HEK293 (cell line): ENCODE results near the gene IGSF9.
A peak's percentile ranks its signal among the peaks of the same experiment; 100 is the strongest.

ENCODE experiments used
- IKZF3 ChIP-seq: fragments of 450-650 bp; IDR thresholded peaks from 2 replicates; pipeline ENCODE4 v1.5.0; 2018; ENCODE audit warnings: missing biosample characterization, mild to moderate bottlenecking, missing genetic modification characterization, moderate library complexity
- KLF16 ChIP-seq: fragments of 450-650 bp; formaldehyde crosslinking; IDR thresholded peaks from 2 replicates; pipeline ENCODE4 v1.5.1; 2017; ENCODE audit warnings: missing biosample characterization, missing genetic modification characterization
- KLF7 ChIP-seq: fragments of 450-650 bp; formaldehyde crosslinking; IDR thresholded peaks from 2 replicates; pipeline ENCODE4 v1.5.1; 2016; ENCODE audit warnings: missing biosample characterization, missing genetic modification characterization, borderline replicate concordance
- YY2 ChIP-seq: fragments of 450-650 bp; formaldehyde crosslinking; IDR thresholded peaks from 2 replicates; pipeline ENCODE4 v1.5.1; 2016; ENCODE audit warnings: missing biosample characterization, missing genetic modification characterization
- ZBTB1 ChIP-seq: fragments of 450-650 bp; formaldehyde crosslinking; IDR thresholded peaks from 2 replicates; pipeline ENCODE4 v1.5.1; 2016; ENCODE audit warnings: missing biosample characterization, missing genetic modification characterization
- ZBTB17 ChIP-seq: fragments of 450-650 bp; formaldehyde crosslinking; IDR thresholded peaks from 2 replicates; pipeline ENCODE4 v1.5.1; 2016; ENCODE audit warnings: missing biosample characterization, missing genetic modification characterization
- ZNF121 ChIP-seq: fragments of 450-650 bp; formaldehyde crosslinking; IDR thresholded peaks from 2 replicates; pipeline ENCODE4 v1.5.1; 2016; ENCODE audit warnings: missing biosample characterization, missing genetic modification characterization
- ZNF155 ChIP-seq: fragments of 450-650 bp; formaldehyde crosslinking; IDR thresholded peaks from 2 replicates; pipeline ENCODE4 v1.5.1; 2016; ENCODE audit warnings: missing biosample characterization, missing genetic modification characterization
- ZNF157 ChIP-seq: fragments of 450-650 bp; formaldehyde crosslinking; IDR thresholded peaks from 2 replicates; pipeline ENCODE4 v1.5.1; 2016; ENCODE audit warnings: missing biosample characterization, missing genetic modification characterization
- ZNF19 ChIP-seq: fragments of 450-650 bp; formaldehyde crosslinking; IDR thresholded peaks from 2 replicates; pipeline ENCODE4; 2016; ENCODE audit warnings: missing biosample characterization, missing genetic modification characterization, low read depth
- ZNF202 ChIP-seq: fragments of 450-650 bp; formaldehyde crosslinking; IDR thresholded peaks from 2 replicates; pipeline ENCODE4 v1.5.1; 2016; ENCODE audit warnings: missing biosample characterization, missing genetic modification characterization, borderline replicate concordance
- ZNF23 ChIP-seq: fragments of 450-650 bp; formaldehyde crosslinking; IDR thresholded peaks from 2 replicates; pipeline ENCODE4 v1.5.1; 2016; ENCODE audit warnings: missing biosample characterization, missing genetic modification characterization, borderline replicate concordance
- ZNF302 ChIP-seq: fragments of 450-650 bp; formaldehyde crosslinking; IDR thresholded peaks from 2 replicates; pipeline ENCODE4 v1.5.1; 2016; ENCODE audit warnings: missing biosample characterization, missing genetic modification characterization, low read depth
- ZNF350 ChIP-seq: fragments of 450-650 bp; formaldehyde crosslinking; IDR thresholded peaks from 2 replicates; pipeline ENCODE4 v1.5.0; 2017; ENCODE audit warnings: missing biosample characterization, mild to moderate bottlenecking, missing genetic modification characterization
- ZNF37A ChIP-seq: fragments of 450-650 bp; IDR thresholded peaks from 2 replicates; pipeline ENCODE4 v1.5.1; 2018; ENCODE audit warnings: missing biosample characterization, missing genetic modification characterization
- ZNF394 ChIP-seq: fragments of 450-650 bp; formaldehyde crosslinking; IDR thresholded peaks from 2 replicates; pipeline ENCODE4 v1.5.1; 2016; ENCODE audit warnings: missing biosample characterization, missing genetic modification characterization, mild to moderate bottlenecking, moderate library complexity, borderline replicate concordance
- ZNF510 ChIP-seq: fragments of 450-650 bp; formaldehyde crosslinking; IDR thresholded peaks from 2 replicates; pipeline ENCODE4 v1.5.1; 2018; ENCODE audit warnings: mild to moderate bottlenecking, missing genetic modification characterization, missing biosample characterization; ENCODE audit not compliant: insufficient replicate concordance
- ZNF600 ChIP-seq: fragments of 450-650 bp; formaldehyde crosslinking; IDR thresholded peaks from 2 replicates; pipeline ENCODE4 v1.5.1; 2016; ENCODE audit warnings: missing biosample characterization, missing genetic modification characterization
- ZNF747 ChIP-seq: fragments of 450-650 bp; formaldehyde crosslinking; IDR thresholded peaks from 2 replicates; pipeline ENCODE4 v1.5.1; 2016; ENCODE audit warnings: missing biosample characterization, missing genetic modification characterization
- ZSCAN23 ChIP-seq: fragments of 450-650 bp; formaldehyde crosslinking; IDR thresholded peaks from 2 replicates; pipeline ENCODE4 v1.5.1; 2016; ENCODE audit warnings: missing biosample characterization, missing genetic modification characterization
- TF ChIP-seq, protein P1 (sequence below): fragments of 450-650 bp; formaldehyde crosslinking; IDR thresholded peaks from 2 replicates; pipeline ENCODE4 v1.5.1; 2017; ENCODE audit warnings: missing biosample characterization, mild to moderate bottlenecking, missing genetic modification characterization, moderate library complexity
- TF ChIP-seq, protein P2 (sequence below): fragments of 450-650 bp; formaldehyde crosslinking; conservative IDR thresholded peaks from 2 replicates; pipeline ENCODE4 v1.5.1; 2016; ENCODE audit warnings: low read depth, missing biosample characterization, missing genetic modification characterization
- TF ChIP-seq, protein P3 (sequence below): fragments of 450-650 bp; formaldehyde crosslinking; conservative IDR thresholded peaks from 2 replicates; pipeline ENCODE4 v1.5.1; 2016; ENCODE audit warnings: low read depth, missing biosample characterization, missing genetic modification characterization
- TF ChIP-seq, protein P4 (sequence below): fragments of 450-650 bp; formaldehyde crosslinking; IDR thresholded peaks from 2 replicates; pipeline ENCODE4; 2016; ENCODE audit warnings: missing biosample characterization, missing genetic modification characterization
- TF ChIP-seq, protein P5 (sequence below): fragments of 450-650 bp; formaldehyde crosslinking; IDR thresholded peaks from 2 replicates; pipeline ENCODE4 v1.5.1; 2016; ENCODE audit warnings: missing biosample characterization, missing genetic modification characterization
- TF ChIP-seq, protein P6 (sequence below): fragments of 450-650 bp; formaldehyde crosslinking; IDR thresholded peaks from 2 replicates; pipeline ENCODE4 v1.5.1; 2016; ENCODE audit warnings: missing biosample characterization, missing genetic modification characterization

The IGSF9 gene

DNA sequence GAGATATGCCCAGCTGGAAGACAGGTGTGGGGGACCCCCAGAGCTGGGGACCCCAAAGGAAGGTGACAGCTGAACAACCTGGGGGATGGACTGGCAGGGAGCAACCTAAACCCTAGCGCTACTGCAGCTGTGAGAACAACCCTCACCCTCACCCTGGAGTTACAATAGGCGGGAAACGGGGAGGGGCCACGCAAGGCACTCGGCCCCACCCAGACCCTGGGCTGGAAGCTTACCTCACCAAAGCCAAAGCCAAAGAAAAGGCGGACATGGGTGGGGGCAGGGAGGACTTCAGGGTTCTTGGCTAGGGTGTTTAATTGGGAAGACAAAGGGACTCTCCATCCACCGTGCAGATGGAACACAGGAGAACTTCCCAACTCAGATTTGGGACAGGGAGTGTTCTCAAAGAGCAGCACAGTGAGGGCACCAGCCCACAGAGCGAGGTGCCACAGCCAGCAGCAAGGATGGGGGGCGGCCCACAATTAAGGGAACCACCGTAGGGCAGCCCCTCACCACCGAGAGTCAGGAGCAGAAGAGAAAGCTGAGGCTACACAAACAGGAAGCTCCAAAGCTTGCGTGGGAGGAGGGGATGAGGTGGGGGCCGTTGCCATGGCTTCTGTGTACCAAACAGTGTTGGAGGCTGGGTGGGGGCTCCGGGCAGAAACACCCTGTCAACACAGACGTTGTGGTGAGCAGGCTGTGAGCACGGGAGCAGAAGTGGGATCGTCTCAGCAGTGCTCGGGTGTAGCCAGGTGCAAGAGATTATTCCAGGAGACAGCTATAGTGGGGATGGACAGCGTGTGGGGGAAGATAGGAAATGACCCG is 22.0 kb downstream of the IGSF9 start (continued):
- TF ChIP-seq, protein P1, sequence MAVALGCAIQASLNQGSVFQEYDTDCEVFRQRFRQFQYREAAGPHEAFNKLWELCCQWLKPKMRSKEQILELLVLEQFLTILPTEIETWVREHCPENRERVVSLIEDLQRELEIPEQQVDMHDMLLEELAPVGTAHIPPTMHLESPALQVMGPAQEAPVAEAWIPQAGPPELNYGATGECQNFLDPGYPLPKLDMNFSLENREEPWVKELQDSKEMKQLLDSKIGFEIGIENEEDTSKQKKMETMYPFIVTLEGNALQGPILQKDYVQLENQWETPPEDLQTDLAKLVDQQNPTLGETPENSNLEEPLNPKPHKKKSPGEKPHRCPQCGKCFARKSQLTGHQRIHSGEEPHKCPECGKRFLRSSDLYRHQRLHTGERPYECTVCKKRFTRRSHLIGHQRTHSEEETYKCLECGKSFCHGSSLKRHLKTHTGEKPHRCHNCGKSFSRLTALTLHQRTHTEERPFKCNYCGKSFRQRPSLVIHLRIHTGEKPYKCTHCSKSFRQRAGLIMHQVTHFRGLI (tag by site-specific recombination): no peak
- TF ChIP-seq YY2 (tag by site-specific recombination) (no peak), ZBTB17 (peak; percentile 62), KLF16 (tag by site-specific recombination) (no peak; the same call in 1 of the 2 replicates), ZNF510 (no peak), ZNF202 (tag by site-specific recombination) (no peak), ZNF155 (no peak), ZNF121 (tag by site-specific recombination) (no peak), ZNF37A (tag by site-specific recombination) (no peak), ZNF350 (no peak), ZNF302 (no peak), ZSCAN23 (tag by site-specific recombination) (no peak), ZNF157 (no peak), ZBTB1 (no peak), ZNF19 (tag by site-specific recombination) (no peak), IKZF3 (peak; percentile 79), ZNF600 (tag by site-specific recombination) (peak; percentile 71; the same call in 1 of the 2 replicates), KLF7 (tag by site-specific recombination) (peak; percentile 43; the same call in 1 of the 2 replicates), ZNF747 (tag by site-specific recombination) (no peak), ZNF394 (tag by site-specific recombination) (no peak; the same call in 1 of the 2 replicates), ZNF23 (tag by site-specific recombination) (no peak)
- TF ChIP-seq, protein P2, sequence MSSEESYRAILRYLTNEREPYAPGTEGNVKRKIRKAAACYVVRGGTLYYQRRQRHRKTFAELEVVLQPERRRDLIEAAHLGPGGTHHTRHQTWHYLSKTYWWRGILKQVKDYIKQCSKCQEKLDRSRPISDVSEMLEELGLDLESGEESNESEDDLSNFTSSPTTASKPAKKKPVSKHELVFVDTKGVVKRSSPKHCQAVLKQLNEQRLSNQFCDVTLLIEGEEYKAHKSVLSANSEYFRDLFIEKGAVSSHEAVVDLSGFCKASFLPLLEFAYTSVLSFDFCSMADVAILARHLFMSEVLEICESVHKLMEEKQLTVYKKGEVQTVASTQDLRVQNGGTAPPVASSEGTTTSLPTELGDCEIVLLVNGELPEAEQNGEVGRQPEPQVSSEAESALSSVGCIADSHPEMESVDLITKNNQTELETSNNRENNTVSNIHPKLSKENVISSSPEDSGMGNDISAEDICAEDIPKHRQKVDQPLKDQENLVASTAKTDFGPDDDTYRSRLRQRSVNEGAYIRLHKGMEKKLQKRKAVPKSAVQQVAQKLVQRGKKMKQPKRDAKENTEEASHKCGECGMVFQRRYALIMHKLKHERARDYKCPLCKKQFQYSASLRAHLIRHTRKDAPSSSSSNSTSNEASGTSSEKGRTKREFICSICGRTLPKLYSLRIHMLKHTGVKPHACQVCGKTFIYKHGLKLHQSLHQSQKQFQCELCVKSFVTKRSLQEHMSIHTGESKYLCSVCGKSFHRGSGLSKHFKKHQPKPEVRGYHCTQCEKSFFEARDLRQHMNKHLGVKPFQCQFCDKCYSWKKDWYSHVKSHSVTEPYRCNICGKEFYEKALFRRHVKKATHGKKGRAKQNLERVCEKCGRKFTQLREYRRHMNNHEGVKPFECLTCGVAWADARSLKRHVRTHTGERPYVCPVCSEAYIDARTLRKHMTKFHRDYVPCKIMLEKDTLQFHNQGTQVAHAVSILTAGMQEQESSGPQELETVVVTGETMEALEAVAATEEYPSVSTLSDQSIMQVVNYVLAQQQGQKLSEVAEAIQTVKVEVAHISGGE (tag by site-specific recombination): no peak
- TF ChIP-seq, protein P3, sequence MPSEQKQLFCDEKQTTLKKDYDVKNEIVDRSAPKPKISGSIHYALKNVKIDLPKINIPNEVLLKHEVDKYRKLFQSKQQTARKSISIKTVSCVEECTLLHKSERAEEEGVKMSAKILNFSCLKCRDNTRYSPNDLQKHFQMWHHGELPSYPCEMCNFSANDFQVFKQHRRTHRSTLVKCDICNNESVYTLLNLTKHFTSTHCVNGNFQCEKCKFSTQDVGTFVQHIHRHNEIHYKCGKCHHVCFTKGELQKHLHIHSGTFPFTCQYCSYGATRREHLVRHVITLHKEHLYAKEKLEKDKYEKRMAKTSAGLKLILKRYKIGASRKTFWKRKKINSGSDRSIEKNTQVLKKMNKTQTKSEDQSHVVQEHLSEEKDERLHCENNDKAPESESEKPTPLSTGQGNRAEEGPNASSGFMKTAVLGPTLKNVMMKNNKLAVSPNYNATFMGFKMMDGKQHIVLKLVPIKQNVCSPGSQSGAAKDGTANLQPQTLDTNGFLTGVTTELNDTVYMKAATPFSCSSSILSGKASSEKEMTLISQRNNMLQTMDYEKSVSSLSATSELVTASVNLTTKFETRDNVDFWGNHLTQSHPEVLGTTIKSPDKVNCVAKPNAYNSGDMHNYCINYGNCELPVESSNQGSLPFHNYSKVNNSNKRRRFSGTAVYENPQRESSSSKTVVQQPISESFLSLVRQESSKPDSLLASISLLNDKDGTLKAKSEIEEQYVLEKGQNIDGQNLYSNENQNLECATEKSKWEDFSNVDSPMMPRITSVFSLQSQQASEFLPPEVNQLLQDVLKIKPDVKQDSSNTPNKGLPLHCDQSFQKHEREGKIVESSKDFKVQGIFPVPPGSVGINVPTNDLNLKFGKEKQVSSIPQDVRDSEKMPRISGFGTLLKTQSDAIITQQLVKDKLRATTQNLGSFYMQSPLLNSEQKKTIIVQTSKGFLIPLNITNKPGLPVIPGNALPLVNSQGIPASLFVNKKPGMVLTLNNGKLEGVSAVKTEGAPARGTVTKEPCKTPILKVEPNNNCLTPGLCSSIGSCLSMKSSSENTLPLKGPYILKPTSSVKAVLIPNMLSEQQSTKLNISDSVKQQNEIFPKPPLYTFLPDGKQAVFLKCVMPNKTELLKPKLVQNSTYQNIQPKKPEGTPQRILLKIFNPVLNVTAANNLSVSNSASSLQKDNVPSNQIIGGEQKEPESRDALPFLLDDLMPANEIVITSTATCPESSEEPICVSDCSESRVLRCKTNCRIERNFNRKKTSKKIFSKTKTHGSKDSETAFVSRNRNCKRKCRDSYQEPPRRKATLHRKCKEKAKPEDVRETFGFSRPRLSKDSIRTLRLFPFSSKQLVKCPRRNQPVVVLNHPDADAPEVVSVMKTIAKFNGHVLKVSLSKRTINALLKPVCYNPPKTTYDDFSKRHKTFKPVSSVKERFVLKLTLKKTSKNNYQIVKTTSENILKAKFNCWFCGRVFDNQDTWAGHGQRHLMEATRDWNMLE (tag by site-specific recombination): no peak
- TF ChIP-seq, protein P4, sequence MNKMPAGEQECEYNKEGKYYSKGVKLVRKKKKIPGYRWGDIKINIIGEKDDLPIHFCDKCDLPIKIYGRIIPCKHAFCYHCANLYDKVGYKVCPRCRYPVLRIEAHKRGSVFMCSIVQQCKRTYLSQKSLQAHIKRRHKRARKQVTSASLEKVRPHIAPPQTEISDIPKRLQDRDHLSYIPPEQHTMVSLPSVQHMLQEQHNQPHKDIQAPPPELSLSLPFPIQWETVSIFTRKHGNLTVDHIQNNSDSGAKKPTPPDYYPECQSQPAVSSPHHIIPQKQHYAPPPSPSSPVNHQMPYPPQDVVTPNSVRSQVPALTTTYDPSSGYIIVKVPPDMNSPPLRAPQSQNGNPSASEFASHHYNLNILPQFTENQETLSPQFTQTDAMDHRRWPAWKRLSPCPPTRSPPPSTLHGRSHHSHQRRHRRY (tag by site-specific recombination): no peak
- TF ChIP-seq, protein P5, sequence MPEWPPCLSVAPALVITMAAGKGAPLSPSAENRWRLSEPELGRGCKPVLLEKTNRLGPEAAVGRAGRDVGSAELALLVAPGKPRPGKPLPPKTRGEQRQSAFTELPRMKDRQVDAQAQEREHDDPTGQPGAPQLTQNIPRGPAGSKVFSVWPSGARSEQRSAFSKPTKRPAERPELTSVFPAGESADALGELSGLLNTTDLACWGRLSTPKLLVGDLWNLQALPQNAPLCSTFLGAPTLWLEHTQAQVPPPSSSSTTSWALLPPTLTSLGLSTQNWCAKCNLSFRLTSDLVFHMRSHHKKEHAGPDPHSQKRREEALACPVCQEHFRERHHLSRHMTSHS (tag by site-specific recombination): no peak
- TF ChIP-seq, protein P6, sequence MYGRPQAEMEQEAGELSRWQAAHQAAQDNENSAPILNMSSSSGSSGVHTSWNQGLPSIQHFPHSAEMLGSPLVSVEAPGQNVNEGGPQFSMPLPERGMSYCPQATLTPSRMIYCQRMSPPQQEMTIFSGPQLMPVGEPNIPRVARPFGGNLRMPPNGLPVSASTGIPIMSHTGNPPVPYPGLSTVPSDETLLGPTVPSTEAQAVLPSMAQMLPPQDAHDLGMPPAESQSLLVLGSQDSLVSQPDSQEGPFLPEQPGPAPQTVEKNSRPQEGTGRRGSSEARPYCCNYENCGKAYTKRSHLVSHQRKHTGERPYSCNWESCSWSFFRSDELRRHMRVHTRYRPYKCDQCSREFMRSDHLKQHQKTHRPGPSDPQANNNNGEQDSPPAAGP: peak; percentile 81
